Naive thymus-derived CD4-positive, alpha-beta T cell (primary cell): Measurements from ENCODE around the gene ITGA5. TPM values are rescaled to one million over a fixed set of nuclear protein-coding genes. Genes with fewer than 3 reads are reported as not detected.

ENCODE experiments used
- ATAC-seq: fragments of 150-1000 bp; cut with Tn5 transposase; 2 replicates; pipeline ENCODE4 v1.10.0; 2021; ENCODE audit warnings: mild to moderate bottlenecking, moderate library complexity
- CTCF ChIA-PET: fragments of 350-600 bp; sonication (Branson Sonifier 250); formaldehyde crosslinking; loops from one replicate; lab custom pipeline; 2021; ENCODE audit warnings: antibody characterized with exemption; lab: Charles Lee
- POLR2A ChIA-PET: fragments of 350-600 bp; sonication (Branson Sonifier 250); formaldehyde crosslinking; loops from one replicate; lab custom pipeline; 2021; ENCODE audit warnings: antibody characterized with exemption, inconsistent platforms; lab: Charles Lee
- DNase-seq, 9 donors: peaks; one replicate each; pipeline versions ENCODE4 v3.0.0 to v3.0.0-alpha.2; 2020 to 2022; ENCODE audit warnings: mixed read lengths in 1 of 9
- H3K27ac ChIP-seq: one replicate; pipeline ENCODE4 v1.7.0; 2013; ENCODE audit warnings: mild to moderate bottlenecking, low read depth, low read length, moderate library complexity
- H3K27me3 ChIP-seq, 2 donors: one replicate each; pipeline ENCODE4 v1.7.0; 2013; ENCODE audit warnings: low read length in 2 of 2, mild to moderate bottlenecking in 2 of 2, moderate library complexity in 2 of 2; ENCODE audit not compliant: control insufficient read depth in 2 of 2, insufficient read depth in 2 of 2
- H3K36me3 ChIP-seq, 3 experiments: 1 replicate in 2 of 3; 2 replicates in 1 of 3; pipeline ENCODE4 v1.7.0; 2013; ENCODE audit warnings: low read length in 3 of 3, mild to moderate bottlenecking in 3 of 3, moderate library complexity in 1 of 3; ENCODE audit not compliant: insufficient read depth in 3 of 3, control insufficient read depth in 2 of 3
- H3K4me1 ChIP-seq, 2 donors: one replicate each; pipeline ENCODE4 v1.7.0; 2013; ENCODE audit warnings: low read length in 2 of 2, mild to moderate bottlenecking in 2 of 2, moderate library complexity in 1 of 2; ENCODE audit not compliant: control insufficient read depth in 2 of 2, insufficient read depth in 2 of 2
- H3K4me3 ChIP-seq: 2 replicates; pipeline ENCODE4 v1.7.0; 2013; ENCODE audit warnings: mild to moderate bottlenecking, low read length
- H3K9me3 ChIP-seq, 3 experiments: 1 replicate in 2 of 3; 2 replicates in 1 of 3; pipeline ENCODE4 v1.7.0; 2013; ENCODE audit warnings: low read length in 3 of 3; ENCODE audit not compliant: control insufficient read depth in 2 of 3
- H3K27ac Mint-ChIP-seq, 9 donors: one replicate each; pipeline ENCODE4 v1.8.0; 2020 to 2022; ENCODE audit warnings: mixed read lengths in 9 of 9, mild to moderate bottlenecking in 8 of 9, moderate library complexity in 5 of 9, inconsistent platforms in 2 of 9
- H3K27me3 Mint-ChIP-seq, 5 donors: one replicate each; pipeline ENCODE4 v1.8.0; 2021 to 2022; ENCODE audit warnings: mixed read lengths in 5 of 5, mild to moderate bottlenecking in 1 of 5
- H3K36me3 Mint-ChIP-seq, 5 donors: one replicate each; pipeline ENCODE4 v1.8.0; 2020 to 2022; ENCODE audit warnings: mixed read lengths in 5 of 5, mild to moderate bottlenecking in 3 of 5, inconsistent platforms in 1 of 5
- H3K4me1 Mint-ChIP-seq, 7 donors: one replicate each; pipeline ENCODE4 v1.8.0; 2020 to 2022; ENCODE audit warnings: mixed read lengths in 7 of 7, mild to moderate bottlenecking in 3 of 7, inconsistent platforms in 1 of 7
- H3K4me3 Mint-ChIP-seq, 10 donors: one replicate each; pipeline ENCODE4 v1.8.0; 2020 to 2022; ENCODE audit warnings: mild to moderate bottlenecking in 10 of 10, mixed read lengths in 10 of 10, moderate library complexity in 6 of 10, inconsistent platforms in 2 of 10
- H3K9me3 Mint-ChIP-seq, 11 donors: one replicate each; pipeline ENCODE4 v1.8.0; 2020 to 2022; ENCODE audit warnings: mixed read lengths in 11 of 11, mild to moderate bottlenecking in 4 of 11, inconsistent platforms in 1 of 11, moderate library complexity in 1 of 11
- intact Hi-C, 2 donors: fragments of 100-400 bp; cut with micrococcal nuclease; formaldehyde crosslinking; loops; one replicate each; pipeline ENCODE4 v1.15.1; 2023
- polyA plus RNA-seq, 2 donors: library from polyadenylated mRNA; unstranded; fragments of 300-500 nt; fragmentation: Illumina TruSeq; gene quantifications; one replicate each; pipeline ENCODE4 v1.2.3, GENCODE V29; 2021
- total RNA-seq, 6 experiments: library from RNA in 5 of 6; stranded (reverse) in 5 of 6; gene quantifications; 1 replicate in 5 of 6; 2 replicates in 1 of 6; pipeline ENCODE4 v1.2.3 and lab custom pipeline; 2021 to 2026

Gene ITGA5
- total and polyA plus RNA-seq, 7 experiments from 2014 or later = 26.5 to 169 (median 110) TPM

DNA sequence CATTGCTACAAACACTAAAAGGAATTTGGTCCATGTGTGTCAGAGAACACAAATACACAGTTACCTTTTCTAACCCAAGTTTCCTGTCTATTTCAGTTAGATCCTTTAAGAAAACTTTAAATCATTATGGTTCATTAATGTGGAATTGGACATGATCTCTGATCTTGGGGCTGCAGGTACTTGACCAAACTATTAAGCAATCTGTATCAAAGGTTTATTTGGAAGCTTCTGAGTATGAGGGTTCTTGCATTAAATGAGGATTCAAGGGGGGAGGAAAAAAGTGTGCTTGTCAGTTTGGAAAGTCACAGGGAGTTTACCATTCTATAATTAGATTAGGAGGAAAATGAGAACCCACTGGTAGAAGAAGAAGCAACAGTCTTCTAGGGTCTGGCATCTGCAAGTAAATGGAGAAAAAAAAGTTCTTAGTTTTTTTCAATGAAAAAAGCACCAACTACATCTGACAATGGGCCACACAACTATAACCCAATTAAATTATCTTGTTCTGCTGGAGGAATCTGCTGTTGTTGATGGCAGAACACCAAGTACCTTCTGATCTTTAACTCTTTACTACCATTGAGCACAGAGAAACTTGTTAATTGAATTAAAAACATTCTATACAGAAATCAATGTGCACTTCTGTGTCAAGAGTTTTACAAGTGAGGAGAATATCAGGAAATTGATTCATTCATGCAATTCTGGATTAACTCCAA, 36.8 kb upstream of the ITGA5 start:
- Mint-ChIP-seq H3K9me3 (no peaks in the 10 kb centered on the region), H3K27ac (peak overlapping the region in 1 of 9 donors; percentile 29), H3K27me3 (peaks cover 0 to 48% (median 0%) of the 10 kb centered on the region in 5 donors), H3K36me3 (no peaks in the 10 kb centered on the region), H3K4me3 (no peak overlapping the region), H3K4me1 (no peaks in the 10 kb centered on the region)
- intact Hi-C loops = no loop called here
- H3K9me3 ChIP-seq = no peaks in the 10 kb centered on the region
- ATAC-seq (no peak), DNase-seq (no peak)
- POLR2A ChIA-PET = no interaction called here
- no peak overlapping the region for H3K4me3 ChIP-seq
- no peaks in the 10 kb centered on the region for H3K27me3 ChIP-seq
- no peaks in the 10 kb centered on the region for H3K36me3 ChIP-seq
- no peak overlapping the region for H3K27ac ChIP-seq
- CTCF ChIA-PET = no interaction called here
- no peaks in the 10 kb centered on the region for H3K4me1 ChIP-seq

DNA sequence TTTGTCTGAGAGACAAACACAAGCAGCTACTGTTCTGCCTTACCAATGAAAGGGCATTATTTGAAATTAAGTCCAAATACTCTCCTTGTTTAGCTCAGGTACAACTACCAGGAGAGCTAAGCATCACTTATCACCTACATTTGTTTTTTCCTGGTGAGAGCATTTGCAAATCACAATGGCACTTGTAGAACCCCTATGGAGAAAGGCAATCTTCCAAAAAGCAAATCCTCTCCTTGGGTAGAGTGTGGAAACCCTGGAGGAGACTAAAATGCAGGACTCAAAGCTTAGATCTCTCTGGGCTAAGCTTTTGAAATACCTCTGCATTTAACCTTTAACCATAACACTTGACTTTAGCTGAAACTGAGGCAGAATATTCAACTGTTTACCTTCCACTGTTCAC, 33.6 kb upstream of the ITGA5 start:
- POLR2A ChIA-PET = interaction anchor here (0.8 to 1.1 kb wide), 2 partner anchors 8 to 12 kb away, joined by 3 read pairs; no protein-coding TSS in a partner anchor
- Histone ChIP-seq H3K36me3 (no peaks in the 10 kb centered on the region), H3K9me3 (no peaks in the 10 kb centered on the region), H3K4me1 (no peaks in the 10 kb centered on the region), H3K27ac (no peak overlapping the region), H3K4me3 (no peak overlapping the region), H3K27me3 (no peaks in the 10 kb centered on the region)
- DNase-seq = no peak
- intact Hi-C loops = no loop called here
- CTCF ChIA-PET = interaction anchor here (1.1 to 1.4 kb wide), 4 partner anchors 12 to 159 kb away, joined by 3 to 5 read pairs (median 4); no protein-coding TSS in a partner anchor
- no peaks in the 10 kb centered on the region for H3K4me1 Mint-ChIP-seq
- H3K9me3 Mint-ChIP-seq = no peaks in the 10 kb centered on the region
- no peak for ATAC-seq
- H3K4me3 Mint-ChIP-seq = no peak overlapping the region
- no peaks in the 10 kb centered on the region for H3K36me3 Mint-ChIP-seq
- peaks cover 0 to 42% (median 0%) of the 10 kb centered on the region in 5 donors for H3K27me3 Mint-ChIP-seq
- H3K27ac Mint-ChIP-seq = no peak overlapping the region

DNA sequence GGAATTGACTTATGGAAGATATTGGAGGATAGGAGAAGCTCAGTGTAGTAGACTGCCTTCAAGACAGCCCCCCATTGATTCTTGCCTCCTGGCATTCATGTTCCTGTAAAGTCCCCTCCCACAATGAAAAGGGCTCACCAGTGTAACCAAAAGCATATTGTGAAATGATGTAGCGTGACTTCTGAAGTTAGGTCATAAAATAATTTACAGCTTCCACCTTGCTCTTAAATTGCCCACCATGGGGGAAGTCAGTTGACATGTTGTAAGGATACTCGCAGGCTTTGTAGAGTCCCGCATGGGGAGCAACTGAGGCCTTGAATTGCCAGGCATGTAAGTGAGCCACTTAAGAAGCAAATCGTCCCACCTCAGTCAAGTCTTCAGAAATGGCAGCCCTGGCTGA, 29.3 kb upstream of the ITGA5 start:
- H3K36me3 Mint-ChIP-seq = no peaks in the 10 kb centered on the region
- no peak for DNase-seq
- Histone ChIP-seq H3K27ac (no peak overlapping the region), H3K9me3 (no peaks in the 10 kb centered on the region), H3K27me3 (no peaks in the 10 kb centered on the region), H3K36me3 (no peaks in the 10 kb centered on the region), H3K4me3 (no peak overlapping the region), H3K4me1 (no peaks in the 10 kb centered on the region)
- H3K4me3 Mint-ChIP-seq = no peak overlapping the region
- H3K27me3 Mint-ChIP-seq = peaks cover 0 to 24% (median 0%) of the 10 kb centered on the region in 5 donors
- H3K9me3 Mint-ChIP-seq = no peaks in the 10 kb centered on the region
- H3K4me1 Mint-ChIP-seq = no peaks in the 10 kb centered on the region
- intact Hi-C loops = no loop called here
- CTCF ChIA-PET = interaction anchor here (1.0 to 13.1 kb wide), 3 partner anchors 9 to 49 kb away, joined by 3 to 452 read pairs (median 6); no protein-coding TSS in a partner anchor
- no peak overlapping the region for H3K27ac Mint-ChIP-seq
- no peak for ATAC-seq
- POLR2A ChIA-PET = interaction anchor here (0.8 to 1.8 kb wide), 2 partner anchors 34 to 48 kb away, joined by 4 to 5 read pairs; no protein-coding TSS in a partner anchor

DNA sequence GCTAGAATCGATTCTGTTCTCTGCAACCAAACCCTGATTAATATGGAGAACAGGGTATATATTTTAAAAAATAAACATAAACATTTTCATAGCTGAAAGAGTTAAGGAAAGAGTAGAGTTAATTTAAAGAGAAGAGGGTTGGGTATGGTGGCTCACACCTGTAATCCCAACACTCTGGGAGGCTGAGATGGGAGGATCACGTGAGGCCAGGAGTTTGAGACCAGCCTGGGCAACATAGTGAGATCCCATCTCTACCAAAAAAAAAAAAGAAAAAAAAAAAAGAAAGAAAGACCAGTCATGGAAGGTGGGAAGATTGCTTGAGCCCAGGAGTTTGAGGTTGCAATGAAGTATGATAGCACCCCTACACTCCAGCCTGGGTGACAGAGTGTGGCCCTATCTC, 28.9 kb upstream of the ITGA5 start:
- H3K4me1 Mint-ChIP-seq = no peaks in the 10 kb centered on the region
- H3K27ac Mint-ChIP-seq = no peak overlapping the region
- DNase-seq = no peak
- intact Hi-C loops = no loop called here
- H3K27me3 Mint-ChIP-seq = peaks cover 0 to 25% (median 0%) of the 10 kb centered on the region in 5 donors
- Histone ChIP-seq H3K4me1 (no peaks in the 10 kb centered on the region), H3K27ac (no peak overlapping the region), H3K36me3 (no peaks in the 10 kb centered on the region), H3K4me3 (no peak overlapping the region), H3K27me3 (no peaks in the 10 kb centered on the region), H3K9me3 (no peaks in the 10 kb centered on the region)
- ATAC-seq = no peak
- H3K36me3 Mint-ChIP-seq = no peaks in the 10 kb centered on the region
- H3K9me3 Mint-ChIP-seq = no peaks in the 10 kb centered on the region
- no peak overlapping the region for H3K4me3 Mint-ChIP-seq
- POLR2A ChIA-PET = interaction anchor here (0.8 to 1.8 kb wide), 3 partner anchors 34 to 49 kb away, joined by 4 to 5 read pairs (median 4); no protein-coding TSS in a partner anchor
- CTCF ChIA-PET = interaction anchor here (1.6 to 13.1 kb wide), 3 partner anchors 9 to 47 kb away, joined by 4 to 452 read pairs (median 6); no protein-coding TSS in a partner anchor

DNA sequence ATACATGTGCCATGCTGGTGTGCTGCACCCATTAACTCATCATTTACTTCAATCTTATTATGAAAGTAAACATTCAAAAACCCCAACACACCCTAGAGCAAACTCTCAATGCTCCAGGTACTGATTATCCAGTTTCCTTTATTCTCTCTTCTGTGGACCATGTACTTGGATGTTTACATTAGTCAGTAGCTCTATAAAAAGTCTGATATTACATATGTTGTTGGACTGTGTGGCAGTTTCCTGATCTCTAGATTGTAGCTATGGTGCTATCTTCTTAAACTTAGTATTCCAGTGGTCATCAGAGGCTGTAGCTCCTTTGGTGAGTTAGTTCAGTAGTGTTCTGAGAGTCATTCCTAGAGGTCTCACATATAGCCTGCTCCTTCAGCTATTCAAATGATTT, 25.1 kb upstream of the ITGA5 start:
- ATAC-seq = no peak
- POLR2A ChIA-PET = interaction anchor here (0.5 to 0.9 kb wide), 2 partner anchors 8 to 22 kb away, joined by 3 to 4 read pairs; no protein-coding TSS in a partner anchor

DNA sequence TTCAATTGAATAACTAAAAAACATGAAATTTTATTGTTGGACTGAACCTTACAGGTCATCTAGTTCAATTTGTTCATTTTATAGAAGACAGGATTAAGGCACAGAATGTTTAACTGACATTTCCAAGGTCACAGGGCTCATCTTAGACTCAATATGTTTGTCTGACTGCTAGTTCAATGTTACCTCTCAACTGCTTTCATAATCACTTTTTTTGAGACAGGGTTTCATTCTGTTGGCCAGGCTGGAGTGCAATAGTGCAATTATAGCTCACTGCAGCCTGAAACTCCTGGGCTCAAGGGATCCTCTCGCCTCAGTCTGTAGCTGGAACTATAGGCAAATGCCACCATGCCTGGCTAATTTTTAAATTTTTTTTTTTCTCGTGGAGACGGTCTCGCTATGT, 24.4 kb upstream of the ITGA5 start:
- Mint-ChIP-seq H3K9me3 (no peaks in the 10 kb centered on the region), H3K4me1 (peaks cover 3 to 11% (median 6%) of the 10 kb centered on the region in 7 donors), H3K27me3 (peaks cover 0 to 31% (median 0%) of the 10 kb centered on the region in 5 donors), H3K4me3 (no peak overlapping the region), H3K36me3 (no peaks in the 10 kb centered on the region), H3K27ac (no peak overlapping the region)
- no peaks in the 10 kb centered on the region for H3K9me3 ChIP-seq
- CTCF ChIA-PET = interaction anchor here (1.0 to 13.1 kb wide), 5 partner anchors 30 to 71 kb away, joined by 3 to 452 read pairs (median 4); no protein-coding TSS in a partner anchor
- DNase-seq (no peak), ATAC-seq (no peak)
- intact Hi-C loops = no loop called here
- peaks cover 0 to 3% of the 10 kb centered on the region in 2 donors for H3K4me1 ChIP-seq
- no peaks in the 10 kb centered on the region for H3K27me3 ChIP-seq
- POLR2A ChIA-PET = interaction anchor here (1.3 kb wide), 1 partner anchor 23 kb away, joined by 3 read pairs; no protein-coding TSS in a partner anchor
- H3K36me3 ChIP-seq = no peaks in the 10 kb centered on the region
- no peak overlapping the region for H3K4me3 ChIP-seq
- H3K27ac ChIP-seq = no peak overlapping the region

More for the DNA sequence above, 25.1 kb upstream of the ITGA5 start:
- intact Hi-C loops = no loop called here
- CTCF ChIA-PET = interaction anchor here (1.0 to 13.1 kb wide), 5 partner anchors 43 to 72 kb away, joined by 3 to 452 read pairs (median 4); no protein-coding TSS in a partner anchor
- no peaks in the 10 kb centered on the region for H3K9me3 ChIP-seq
- Mint-ChIP-seq H3K27ac (no peak overlapping the region), H3K27me3 (peaks cover 0 to 31% (median 0%) of the 10 kb centered on the region in 5 donors), H3K9me3 (no peaks in the 10 kb centered on the region), H3K4me3 (no peak overlapping the region), H3K4me1 (peaks cover 3 to 10% (median 6%) of the 10 kb centered on the region in 7 donors), H3K36me3 (no peaks in the 10 kb centered on the region)
- H3K27ac ChIP-seq = no peak overlapping the region
- H3K4me1 ChIP-seq = peaks cover 0 to 3% of the 10 kb centered on the region in 2 donors
- no peaks in the 10 kb centered on the region for H3K36me3 ChIP-seq
- H3K4me3 ChIP-seq = no peak overlapping the region
- H3K27me3 ChIP-seq = no peaks in the 10 kb centered on the region
- DNase-seq = no peak
